Measurements from ENCODE around the gene GAB1. TPM values are rescaled to one million over a fixed set of nuclear protein-coding genes. Genes with fewer than 3 reads are reported as not detected.

The GAB1 gene
- total and polyA plus RNA-seq, 7 donors, result 10.0 to 71.6 (median 44.1) TPM

- WGBS, 2 donors, result 67 to 86% methylated on average over 1 of the region's 1 CpG
- no peak for DNase-seq
- H3K36me3 ChIP-seq, result no peaks in the 10 kb centered on the region
- no peaks in the 10 kb centered on the region for H3K27me3 ChIP-seq
- H3K4me3 ChIP-seq, result no peak overlapping the region
- TF ChIP-seq POLR2A (IDR thresholded peaks at IDR 0.05) (no peak), EP300 (IDR thresholded peaks at IDR 0.05) (no peak), POLR2AphosphoS5 (IDR thresholded peaks at IDR 0.05) (no peak)
- peak overlapping the region in 1 of 4 donors; percentile 67 for H3K27ac ChIP-seq
- peaks cover 0 to 91% (median 85%) of the 10 kb centered on the region in 4 donors for H3K4me1 ChIP-seq
- intact Hi-C loops (cut with DNase I), result no loop called here
- no peaks in the 10 kb centered on the region for H3K9me3 ChIP-seq
These were observed 56.5 kb downstream of the GAB1 start for GRCh38 chr4:143393195-143393594.

DNA sequence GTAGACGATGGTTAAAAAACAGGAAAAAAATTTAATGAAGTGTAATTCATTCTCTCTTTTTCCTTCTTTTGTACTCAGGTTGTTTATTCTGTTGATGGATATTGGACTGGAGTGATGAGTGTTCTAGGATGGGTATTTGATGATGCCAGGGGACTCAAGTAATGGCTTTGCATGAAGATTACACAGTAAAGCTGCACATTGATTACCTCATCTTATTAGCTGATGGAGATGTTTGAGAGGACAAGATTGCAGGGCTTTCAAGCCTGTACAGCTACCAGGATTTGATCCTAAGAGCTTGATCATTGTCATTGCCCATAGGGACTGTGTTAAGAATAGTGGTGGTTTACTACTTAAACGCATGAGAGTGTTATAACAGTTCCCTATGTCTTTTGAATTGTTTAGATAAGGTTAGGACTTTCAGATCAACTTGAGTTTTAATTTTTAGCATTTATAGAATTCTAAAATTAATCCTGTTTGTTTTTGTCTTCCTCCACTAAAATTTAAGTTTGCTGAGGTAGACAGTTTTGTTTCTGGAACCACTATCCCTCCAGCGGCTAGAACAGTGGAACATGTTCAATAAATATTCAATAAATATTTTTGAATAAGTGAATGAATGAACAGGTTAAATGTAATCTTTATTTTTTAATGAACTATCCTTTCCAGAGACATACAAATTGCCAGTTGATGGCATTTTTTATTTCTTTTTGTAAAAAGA, 58.2 kb downstream of the GAB1 start:
- H3K27ac ChIP-seq, result peak overlapping the region in 1 of 4 donors; percentile 67
- TF ChIP-seq POLR2A (IDR thresholded peaks at IDR 0.05) (no peak), POLR2AphosphoS5 (IDR thresholded peaks at IDR 0.05) (no peak), CTCF (IDR thresholded peaks at IDR 0.05) (no peak), EP300 (IDR thresholded peaks at IDR 0.05) (no peak)
- H3K27me3 ChIP-seq, result no peaks in the 10 kb centered on the region
- H3K4me1 ChIP-seq, result peaks cover 0 to 90% (median 73%) of the 10 kb centered on the region in 4 donors
- H3K4me3 ChIP-seq, result no peak overlapping the region
- H3K9me3 ChIP-seq, result no peaks in the 10 kb centered on the region
- no peak for DNase-seq
- 68 to 88% methylated on average over 3 of the region's 3 CpGs for WGBS, 2 donors
- H3K36me3 ChIP-seq, result no peaks in the 10 kb centered on the region
- intact Hi-C loops (cut with DNase I), result no loop called here

DNA sequence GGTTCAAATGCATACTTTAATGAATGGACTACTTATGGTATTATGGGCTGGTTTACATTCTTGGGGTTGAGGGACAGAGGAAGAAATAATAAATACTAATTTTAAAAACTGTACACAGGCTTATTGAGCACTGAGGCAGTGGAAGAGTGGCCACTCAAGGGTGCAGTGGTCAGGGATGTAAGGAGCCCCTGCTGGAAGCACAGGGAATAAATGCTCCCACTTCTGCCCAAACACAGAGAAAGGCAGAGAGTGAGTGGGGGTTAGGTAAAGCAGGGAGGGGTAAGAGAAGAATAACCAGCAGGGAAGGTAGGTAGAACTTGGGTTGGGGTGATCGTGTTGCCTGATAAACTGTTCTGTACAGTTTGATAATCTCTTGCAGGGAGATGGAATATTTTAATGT, 60.0 kb downstream of the GAB1 start:
- WGBS, 2 donors, result 75 to 80% methylated on average over 1 of the region's 1 CpG
- intact Hi-C loops (cut with DNase I), result no loop called here
- TF ChIP-seq POLR2AphosphoS5 (IDR thresholded peaks at IDR 0.05) (no peak), POLR2A (IDR thresholded peaks at IDR 0.05) (no peak), CTCF (IDR thresholded peaks at IDR 0.05) (no peak), EP300 (IDR thresholded peaks at IDR 0.05) (no peak)
- DNase-seq, result no peak
- H3K4me1 ChIP-seq, result peaks cover 0 to 82% (median 58%) of the 10 kb centered on the region in 4 donors
- no peaks in the 10 kb centered on the region for H3K9me3 ChIP-seq
- H3K27ac ChIP-seq, result peak overlapping the region in 2 of 4 donors; percentile 38 to 67
- no peaks in the 10 kb centered on the region for H3K27me3 ChIP-seq
- H3K36me3 ChIP-seq, result no peaks in the 10 kb centered on the region
- no peak overlapping the region for H3K4me3 ChIP-seq

- 53 to 77% methylated on average over 1 of the region's 1 CpG for WGBS, 2 donors
- Histone ChIP-seq H3K4me1 (peaks cover 0 to 82% (median 57%) of the 10 kb centered on the region in 4 donors), H3K36me3 (no peaks in the 10 kb centered on the region), H3K4me3 (no peak overlapping the region), H3K27ac (peak overlapping the region in 2 of 4 donors; percentile 38 to 67), H3K9me3 (no peaks in the 10 kb centered on the region), H3K27me3 (no peaks in the 10 kb centered on the region)
- no peak for DNase-seq
- TF ChIP-seq POLR2AphosphoS5 (IDR thresholded peaks at IDR 0.05), result no peak
- no peak for TF ChIP-seq EP300 (IDR thresholded peaks at IDR 0.05)
- TF ChIP-seq CTCF (IDR thresholded peaks at IDR 0.05), result no peak
- TF ChIP-seq POLR2A (IDR thresholded peaks at IDR 0.05), result no peak
- intact Hi-C loops (cut with DNase I), result no loop called here
These were observed 60.7 kb downstream of the GAB1 start for GRCh38 chr4:143397335-143397734.

GRCh38 chr4:143397887-143398286, 61.2 kb downstream of the GAB1 start:
- peak overlapping the region in 3 of 4 donors; percentile 22 to 67 (median 38) for H3K27ac ChIP-seq
- intact Hi-C loops (cut with DNase I), result no loop called here
- H3K9me3 ChIP-seq, result no peaks in the 10 kb centered on the region
- TF ChIP-seq POLR2AphosphoS5 (IDR thresholded peaks at IDR 0.05), result no peak
- no peak for TF ChIP-seq CTCF (IDR thresholded peaks at IDR 0.05)
- no peak for TF ChIP-seq EP300 (IDR thresholded peaks at IDR 0.05)
- no peak for TF ChIP-seq POLR2A (IDR thresholded peaks at IDR 0.05)
- no peak overlapping the region for H3K4me3 ChIP-seq
- H3K4me1 ChIP-seq, result peaks cover 0 to 82% (median 57%) of the 10 kb centered on the region in 4 donors
- no peaks in the 10 kb centered on the region for H3K36me3 ChIP-seq
- WGBS, 2 donors, result 92 to 94% methylated on average over 1 of the region's 1 CpG
- no peak for DNase-seq
- no peaks in the 10 kb centered on the region for H3K27me3 ChIP-seq
